Stimulated activated CD4-positive, alpha-beta T cell treated with anti-CD3 and anti-CD28 coated beads, TNF-alpha, amount 100 ng/mL, for 4 hours (primary cell): ENCODE measurements around the gene SUPT7L.
"Not testable (repeated sequence)": the region's sequence is repeated elsewhere in the genome, so short reads cannot be mapped to it uniquely, and the experiment has no call there.

ENCODE experiments used
- DNase-seq, 3 experiments: peaks; one replicate each; pipeline ENCODE4 v3.0.0-alpha.2; 2020; ENCODE audit warnings: low read depth in 3 of 3

Gene SUPT7L

DNA sequence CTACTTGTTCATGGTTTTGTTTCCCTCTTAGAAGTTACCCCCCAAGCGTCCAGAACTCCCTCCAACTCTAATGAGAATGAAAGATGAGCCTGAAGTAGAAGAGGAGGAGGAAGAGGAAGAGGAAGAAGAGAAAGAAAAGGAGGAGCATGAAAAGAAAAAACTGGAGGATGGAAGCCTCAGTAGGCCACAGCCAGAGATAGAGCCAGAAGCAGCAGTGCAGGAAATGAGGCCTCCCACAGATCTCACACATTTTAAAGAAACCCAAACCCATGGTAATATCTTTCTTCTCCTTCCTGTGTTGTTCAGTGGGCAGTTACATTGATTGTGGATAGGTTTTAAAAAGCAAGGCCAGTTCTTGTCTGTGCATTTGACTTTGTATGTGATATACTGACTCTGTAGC is 21.6 kb upstream of the SUPT7L start:
- not testable (repeated sequence) for DNase-seq

DNA sequence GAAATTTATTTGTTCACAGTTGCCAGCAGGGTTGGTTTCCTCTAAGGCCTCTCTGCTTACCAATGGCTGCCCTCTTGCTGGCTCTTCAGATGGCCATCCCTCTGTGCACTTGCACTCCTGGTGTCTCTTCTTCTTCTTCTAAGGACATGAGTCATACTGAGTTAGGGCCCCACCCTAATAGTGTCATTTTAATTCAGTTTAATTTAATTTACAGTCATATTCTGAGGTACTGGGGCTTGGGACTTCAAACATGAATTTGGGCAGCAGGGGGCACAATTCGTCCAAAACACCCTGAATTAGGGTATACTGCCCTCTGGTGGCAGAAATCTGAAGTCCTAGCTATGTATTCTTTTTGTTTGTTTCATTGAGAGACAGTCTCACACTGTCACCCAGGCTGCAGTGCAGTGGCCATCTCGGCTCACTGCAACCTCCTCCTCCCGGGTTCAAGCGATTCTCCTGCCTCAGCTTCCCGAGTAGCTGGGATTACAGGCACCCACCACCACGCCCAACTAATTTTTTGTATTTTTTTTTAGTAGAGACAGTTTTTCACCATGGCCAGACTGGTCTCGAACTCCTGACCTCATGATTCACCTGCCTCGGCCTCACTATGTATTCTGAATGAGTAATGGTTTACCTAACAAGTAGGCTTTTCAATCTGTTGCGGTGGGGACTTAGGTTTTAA is 20.1 kb upstream of the SUPT7L start:
- DNase-seq: peak; percentile 50 to 81 (median 62)

- DNase-seq: not testable (repeated sequence)
Observed at GRCh38 chr2:27682334-27682771, 18.9 kb upstream of the SUPT7L start.

DNA sequence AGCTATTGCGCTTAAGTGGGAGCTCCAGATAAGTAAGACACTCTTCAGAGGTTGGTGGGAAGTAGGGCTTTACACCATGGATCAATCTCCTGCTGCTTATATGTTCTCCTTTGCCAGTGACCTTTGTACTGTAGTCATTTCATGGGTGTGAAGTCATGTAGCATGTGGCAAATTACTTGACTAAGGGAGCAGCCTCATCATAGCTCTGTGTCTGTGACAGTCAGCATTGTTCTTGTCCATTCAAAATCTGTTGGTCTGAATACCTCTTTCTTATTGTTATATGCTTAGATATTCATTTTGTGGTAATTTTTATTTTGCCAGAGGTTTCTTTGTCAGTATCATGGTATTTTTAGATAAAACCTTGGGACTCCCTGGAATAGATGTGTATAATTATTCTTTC is 18.4 kb upstream of the SUPT7L start:
- DNase-seq: no peak

DNA sequence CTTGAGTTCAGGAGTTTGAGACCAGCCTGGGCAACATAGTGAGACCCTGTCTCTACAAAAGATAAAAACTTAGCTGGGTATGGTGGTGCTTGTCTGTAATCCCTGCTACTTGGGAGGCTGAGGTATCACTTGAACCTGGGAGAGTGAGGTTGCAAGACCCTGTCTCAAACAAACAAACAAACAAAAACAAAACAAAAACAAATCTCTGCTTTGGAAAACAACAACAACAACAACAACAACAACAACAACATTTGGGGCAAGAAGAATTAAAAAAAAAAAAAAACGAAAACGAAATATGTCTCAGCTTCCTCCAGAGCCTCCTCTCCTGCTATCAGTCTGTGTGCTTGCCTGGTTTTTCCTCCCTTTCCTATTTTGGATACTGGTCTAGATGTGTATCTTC is 17.2 kb upstream of the SUPT7L start:
- DNase-seq: no peak

GRCh38 chr2:27672723-27673486 is 9.5 kb upstream of the SUPT7L start:
- DNase-seq: no peak

DNA sequence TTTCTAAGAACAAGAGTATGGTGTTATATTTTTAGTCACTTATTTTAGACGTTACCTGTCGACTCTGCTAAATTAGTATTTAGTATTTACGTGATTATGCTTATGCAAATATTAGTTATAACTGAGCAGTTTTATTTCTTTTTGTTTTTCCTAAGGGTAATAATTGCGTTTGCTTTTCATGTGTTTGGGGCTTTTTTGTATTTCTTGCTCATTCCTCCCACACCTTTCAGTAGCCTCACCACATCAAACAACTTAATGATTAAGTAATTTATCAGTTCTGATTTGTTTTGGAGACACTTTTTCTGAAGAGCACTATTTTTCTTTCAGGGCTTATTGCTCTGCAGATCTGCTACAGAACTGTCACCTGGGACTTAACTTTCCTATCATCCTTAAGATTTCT is 7.8 kb upstream of the SUPT7L start:
- no peak for DNase-seq

- DNase-seq: no peak
Observed at GRCh38 chr2:27667446-27667845, 4.0 kb upstream of the SUPT7L start.

DNA sequence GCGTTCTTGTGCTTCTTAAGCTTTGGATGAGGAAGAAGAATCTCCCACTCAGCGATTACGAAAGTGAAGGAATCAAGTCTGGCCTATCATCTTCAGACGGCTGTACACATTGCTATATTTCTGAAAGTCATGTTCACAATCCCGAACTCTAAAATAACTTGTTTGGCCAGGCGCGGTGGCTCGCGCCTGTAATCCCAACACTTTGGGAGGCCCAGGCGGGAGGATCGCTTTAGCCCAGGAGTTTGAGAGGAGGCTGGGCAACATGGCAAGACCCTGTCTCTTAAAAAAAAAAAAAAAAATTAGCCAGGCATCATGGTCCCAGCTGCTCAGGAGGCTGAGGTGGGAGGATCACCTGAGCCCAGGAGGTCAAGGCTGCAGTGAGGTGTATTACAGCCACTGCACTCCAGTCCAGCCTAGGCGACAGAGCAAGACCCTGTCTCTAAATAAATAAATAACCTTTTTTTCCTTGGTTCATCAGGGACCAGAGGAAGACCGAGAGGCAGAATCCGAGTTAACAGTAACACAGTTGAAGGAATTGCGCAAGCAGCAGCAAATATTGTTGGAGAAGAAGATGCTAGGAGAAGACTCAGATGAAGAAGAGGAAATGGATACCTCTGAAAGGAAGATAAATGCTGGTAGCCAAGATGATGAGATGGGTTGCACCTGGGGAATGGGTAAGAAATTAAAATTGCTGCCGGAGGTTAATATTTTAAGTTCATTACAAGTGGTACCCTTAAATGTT is 1.4 kb upstream of the SUPT7L start:
- DNase-seq: no peak

GRCh38 chr2:27664154-27664574 is 750 bp upstream of the SUPT7L start:
- no peak for DNase-seq

GRCh38 chr2:27661371-27661770 is 2.0 kb downstream of the SUPT7L start:
- no peak for DNase-seq

- DNase-seq: no peak
Observed at GRCh38 chr2:27655155-27655951, 8.1 kb downstream of the SUPT7L start.

DNA sequence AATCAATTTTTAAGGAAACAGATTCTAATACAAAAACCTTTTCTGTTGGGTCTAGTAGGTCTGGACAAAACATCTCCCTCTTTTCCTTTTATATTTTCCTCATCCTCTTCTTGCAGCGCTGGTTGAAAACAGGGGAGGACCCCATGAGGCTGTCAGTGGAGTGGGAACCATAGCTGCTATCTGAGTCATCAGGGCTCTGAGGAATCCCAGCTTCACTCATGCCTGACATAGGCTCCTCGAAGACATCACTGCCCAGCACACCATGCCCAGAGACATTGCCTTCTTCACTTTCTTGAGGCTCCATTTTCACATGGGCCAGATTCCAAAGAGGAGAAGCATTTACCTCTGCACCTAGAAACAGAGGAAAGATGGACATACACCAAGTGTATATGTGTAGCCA is 10.0 kb downstream of the SUPT7L start:
- DNase-seq: no peak

DNA sequence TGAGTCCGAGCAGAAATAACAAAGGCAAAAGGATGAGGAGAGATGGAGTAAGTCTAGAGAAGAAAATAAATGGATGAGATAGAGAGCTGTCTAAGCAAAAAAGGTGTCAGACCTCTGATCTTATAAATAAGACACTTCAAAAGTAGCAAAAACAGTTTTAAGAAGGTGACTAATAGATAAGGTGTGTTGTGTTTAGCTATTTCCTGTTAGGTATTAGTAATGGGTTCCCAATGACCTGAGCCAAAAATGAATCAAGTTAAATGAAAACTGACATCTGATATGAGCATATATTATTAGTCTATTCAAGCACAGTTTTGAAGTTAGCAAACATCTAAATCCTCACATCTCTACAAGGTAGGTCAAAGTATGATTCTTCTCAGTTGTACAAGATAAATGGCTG is 10.6 kb downstream of the SUPT7L start:
- no peak for DNase-seq

- DNase-seq: no peak
Observed at GRCh38 chr2:27652341-27652740, 11.1 kb downstream of the SUPT7L start.

- DNase-seq: no peak
Observed at GRCh38 chr2:27651056-27651455, 12.4 kb downstream of the SUPT7L start.

GRCh38 chr2:27647737-27648136 is 15.7 kb downstream of the SUPT7L start:
- no peak for DNase-seq

DNA sequence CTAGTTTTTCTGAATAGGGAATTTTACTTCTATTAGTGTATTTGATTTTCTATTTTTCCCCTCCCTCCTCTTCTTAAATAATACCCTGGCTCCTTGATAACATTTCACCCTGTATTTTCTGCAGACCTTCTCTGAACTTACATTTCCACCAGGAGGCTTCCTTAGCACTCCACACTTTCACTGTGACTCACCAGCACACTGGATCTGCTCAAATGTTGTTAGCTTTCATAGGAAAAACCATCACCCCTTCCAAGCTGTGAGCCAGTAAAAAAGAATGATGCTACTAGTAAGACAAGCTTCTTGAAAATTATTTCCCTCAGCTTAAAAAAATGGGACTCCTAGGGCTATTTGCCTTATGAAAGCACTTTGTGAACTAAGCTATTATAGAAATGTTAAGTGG is 16.1 kb downstream of the SUPT7L start:
- DNase-seq: no peak

DNA sequence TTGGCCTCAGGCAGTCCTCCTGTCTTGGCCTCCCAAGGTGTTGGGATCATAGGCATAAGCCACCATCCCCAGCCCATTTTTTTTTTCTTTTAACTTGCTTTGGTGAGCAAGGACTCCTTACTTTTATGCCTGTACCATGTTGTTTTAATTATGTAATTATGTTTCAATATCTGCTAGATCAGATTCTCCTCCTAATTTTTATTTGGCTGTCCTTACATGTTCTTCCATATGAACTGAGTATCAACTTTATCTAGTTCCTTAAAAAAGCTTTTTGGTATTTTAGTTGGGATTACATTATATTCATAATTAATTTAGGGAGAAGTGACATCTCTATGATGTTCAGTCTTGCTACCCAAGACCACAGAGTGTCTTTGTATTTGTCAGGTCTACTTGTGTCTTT is 18.2 kb downstream of the SUPT7L start:
- no peak for DNase-seq

- no peak for DNase-seq
Observed at GRCh38 chr2:27640722-27641245, 22.6 kb downstream of the SUPT7L start.

DNA sequence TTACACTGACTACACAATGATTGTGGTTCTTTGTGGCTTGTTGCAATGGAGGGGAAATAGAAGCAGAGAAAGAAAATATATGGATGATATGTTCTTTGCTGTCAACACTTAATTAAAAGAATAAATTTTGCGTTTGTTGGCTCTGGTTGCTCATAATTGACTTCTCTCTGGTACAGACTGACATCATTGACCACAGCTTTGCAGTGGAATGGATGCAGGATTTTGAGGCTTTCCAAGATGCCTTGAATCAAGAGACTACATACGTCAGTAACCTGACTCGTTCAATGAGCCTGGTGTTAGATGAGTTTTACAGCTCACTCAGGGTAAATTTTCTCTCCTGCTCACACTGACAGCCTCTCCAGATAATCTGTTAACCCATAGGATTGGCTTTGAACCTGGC is 24.7 kb downstream of the SUPT7L start:
- no peak for DNase-seq
